H1 (cell line): ENCODE results near the gene ITGB4. TPM values are rescaled to one million over a fixed set of nuclear protein-coding genes. Genes with fewer than 3 reads are reported as not detected.

Source experiments
- CTCF ChIA-PET: fragments of 300-600 bp; sonication (Branson Sonifier 250); formaldehyde crosslinking; loops from one replicate; lab custom pipeline; 2021; ENCODE audit not compliant: partially characterized antibody; lab: Charles Lee
- POLR2A ChIA-PET: fragments of 300-600 bp; sonication (Branson Sonifier 250); formaldehyde crosslinking; loops from one replicate; lab custom pipeline; 2021; ENCODE audit warnings: inconsistent platforms; ENCODE audit not compliant: partially characterized antibody; lab: Charles Lee
- DNase-seq, 2 experiments: peaks; one replicate each; pipeline versions ENCODE4 v3.0.0 to v3.0.0-alpha.2; 2010 to 2022; ENCODE audit warnings: low spot score in 2 of 2, low read depth in 1 of 2, mixed read lengths in 1 of 2
- FAIRE-seq: peaks from 2 replicates; lab custom pipeline; 2011; peaks lifted over from hg19 to GRCh38; lab: Jason Lieb, UNC
- H2AFZ ChIP-seq: 2 replicates; pipeline ENCODE4 v1.8.1; 2012; ENCODE audit warnings: low read length, inconsistent platforms
- H2AK5ac ChIP-seq: 2 replicates; pipeline ENCODE4 v1.6.1; 2013; ENCODE audit warnings: low read depth, low read length
- H2BK120ac ChIP-seq: replicated peaks from 2 replicates; pipeline ENCODE3; 2013; ENCODE audit warnings: low read depth, low read length, inconsistent platforms
- H2BK12ac ChIP-seq: 2 replicates; pipeline ENCODE4 v1.6.1; 2013; ENCODE audit warnings: low read depth, low read length
- H2BK15ac ChIP-seq: 2 replicates; pipeline ENCODE4 v1.6.1; 2013; ENCODE audit warnings: low read length
- H2BK20ac ChIP-seq: 2 replicates; pipeline ENCODE4 v1.6.1; 2013; ENCODE audit warnings: low read length
- H2BK5ac ChIP-seq: 2 replicates; pipeline ENCODE4 v1.6.1; 2013; ENCODE audit warnings: low read depth, low read length
- H3K14ac ChIP-seq: 2 replicates; pipeline ENCODE4 v1.6.1; 2013; ENCODE audit warnings: inconsistent platforms; ENCODE audit not compliant: insufficient read length
- H3K18ac ChIP-seq: 2 replicates; pipeline ENCODE4 v1.6.1; 2013; ENCODE audit warnings: low read length; ENCODE audit errors: extremely low read depth
- H3K23ac ChIP-seq: 2 replicates; pipeline ENCODE4 v1.6.1; 2013; ENCODE audit warnings: inconsistent platforms; ENCODE audit not compliant: insufficient read length
- H3K23me2 ChIP-seq: 2 replicates; pipeline ENCODE4 v1.6.1; 2013; ENCODE audit warnings: low read depth, low read length
- H3K27ac ChIP-seq: 2 replicates; pipeline ENCODE4 v1.6.1; 2011; ENCODE audit warnings: low read depth, low read length, inconsistent platforms
- H3K27me3 ChIP-seq, 4 experiments: replicated peaks in 1 of 4; 1 replicate in 1 of 4; 2 replicates in 3 of 4; pipeline versions ENCODE4 v1.6.1 to v1.8.1; 2011 to 2013; ENCODE audit warnings: low read length in 3 of 4, mild to moderate bottlenecking in 3 of 4, inconsistent platforms in 2 of 4, mixed read lengths in 2 of 4, moderate library complexity in 1 of 4; ENCODE audit not compliant: control insufficient read depth in 3 of 4, insufficient read depth in 3 of 4; ENCODE audit errors: extremely low read depth in 1 of 4
- H3K36me3 ChIP-seq, 4 experiments: 2 replicates each; pipeline versions ENCODE4 v1.6.1 to v1.8.1; 2011 to 2013; ENCODE audit warnings: mild to moderate bottlenecking in 4 of 4, low read length in 3 of 4, moderate library complexity in 2 of 4, control low read depth in 1 of 4, inconsistent platforms in 1 of 4; ENCODE audit not compliant: insufficient read depth in 4 of 4, control insufficient read depth in 2 of 4
- H3K4ac ChIP-seq: replicated peaks from 2 replicates; pipeline ENCODE3; 2013; ENCODE audit warnings: low read length, low read depth, mixed read lengths, inconsistent platforms; ENCODE audit not compliant: insufficient read length
- H3K4me1 ChIP-seq, 4 experiments: replicated peaks in 1 of 4; 1 replicate in 1 of 4; 2 replicates in 3 of 4; pipeline versions ENCODE4 v1.6.1 to v1.8.1; 2011 to 2013; ENCODE audit warnings: low read length in 3 of 4, inconsistent platforms in 2 of 4, mixed read lengths in 1 of 4; ENCODE audit not compliant: insufficient read depth in 4 of 4, control insufficient read depth in 3 of 4
- H3K4me2 ChIP-seq, 2 experiments: 2 replicates each; pipeline versions ENCODE4 v1.6.1 to v1.8.1; 2011 to 2013; ENCODE audit warnings: low read depth in 2 of 2, low read length in 2 of 2, control low read depth in 1 of 2, inconsistent platforms in 1 of 2, mild to moderate bottlenecking in 1 of 2; ENCODE audit not compliant: insufficient read depth in 1 of 2
- H3K4me3 ChIP-seq, 4 experiments: fragments of 200-600, 300-600 bp in 1 of 4; sonication (generic), shearing (Covaris generic), sonication (Bioruptor Twin) in 1 of 4; 2 replicates each; pipeline versions ENCODE4 v1.5.1 to v1.8.1; 2011 to 2016; ENCODE audit warnings: low read length in 4 of 4, low read depth in 3 of 4, control low read depth in 2 of 4, inconsistent platforms in 2 of 4, mild to moderate bottlenecking in 2 of 4, mixed read lengths in 1 of 4, moderate library complexity in 1 of 4; ENCODE audit not compliant: insufficient read depth in 2 of 4; ENCODE audit errors: extremely low read depth in 1 of 4
- H3K56ac ChIP-seq: replicated peaks from 2 replicates; pipeline ENCODE3; 2013; ENCODE audit warnings: low read depth, mild to moderate bottlenecking, mixed read lengths, low read length, inconsistent platforms; ENCODE audit not compliant: insufficient read length
- H3K79me1 ChIP-seq: 2 replicates; pipeline ENCODE4 v1.6.1; 2013; ENCODE audit warnings: low read depth, low read length, control low read depth
- H3K79me2 ChIP-seq, 2 experiments: 2 replicates each; pipeline versions ENCODE4 v1.6.1 to v1.8.1; 2012 to 2013; ENCODE audit warnings: low read length in 2 of 2, mild to moderate bottlenecking in 2 of 2, inconsistent platforms in 1 of 2; ENCODE audit not compliant: insufficient read depth in 2 of 2, control insufficient read depth in 1 of 2
- H3K9ac ChIP-seq, 4 experiments: replicated peaks in 1 of 4; 1 replicate in 1 of 4; 2 replicates in 3 of 4; pipeline versions ENCODE4 v1.6.1 to v1.8.1; 2011 to 2013; ENCODE audit warnings: low read depth in 3 of 4, low read length in 3 of 4, control low read depth in 2 of 4, mild to moderate bottlenecking in 2 of 4, moderate library complexity in 2 of 4, inconsistent platforms in 1 of 4; ENCODE audit errors: extremely low read depth in 1 of 4
- H3K9me3 ChIP-seq, 2 experiments: 2 replicates each; pipeline versions ENCODE4 v1.6.1 to v1.8.1; 2012 to 2013; ENCODE audit warnings: mild to moderate bottlenecking in 2 of 2, moderate library complexity in 2 of 2, control low read depth in 1 of 2, inconsistent platforms in 1 of 2, low read depth in 1 of 2, low read length in 1 of 2, mixed read lengths in 1 of 2; ENCODE audit not compliant: insufficient read depth in 2 of 2
- H4K20me1 ChIP-seq, 2 experiments: replicated peaks in 1 of 2; 2 replicates each; pipeline versions ENCODE3 to v1.8.1; 2011 to 2013; ENCODE audit warnings: inconsistent platforms in 2 of 2, low read length in 2 of 2, mild to moderate bottlenecking in 1 of 2; ENCODE audit not compliant: insufficient read depth in 2 of 2, control insufficient read depth in 1 of 2
- H4K5ac ChIP-seq: 2 replicates; pipeline ENCODE4 v1.6.1; 2013; ENCODE audit warnings: low read length, low read depth, mixed read lengths, inconsistent platforms; ENCODE audit not compliant: insufficient read length
- H4K8ac ChIP-seq: 2 replicates; pipeline ENCODE4 v1.8.0; 2013; ENCODE audit warnings: mild to moderate bottlenecking, moderate library complexity, low read length, inconsistent platforms; ENCODE audit not compliant: insufficient read depth; ENCODE audit errors: extremely low read depth
- H4K91ac ChIP-seq: replicated peaks from 2 replicates; pipeline ENCODE3; 2013; ENCODE audit warnings: low read length, mixed read lengths, inconsistent platforms; ENCODE audit not compliant: insufficient read length
- ASH2L ChIP-seq: fragments of 200-600, 300-600 bp; sonication (generic); IDR thresholded peaks from one replicate; pipeline ENCODE4 v1.7.1; 2017; ENCODE audit warnings: low read length
- BCL11A ChIP-seq, 2 experiments: IDR thresholded peaks; one replicate each; pipeline ENCODE4 v1.6.1; 2011; ENCODE audit warnings: low read depth in 2 of 2, low read length in 2 of 2, mild to moderate bottlenecking in 2 of 2
- CHD1 ChIP-seq: IDR thresholded peaks from 2 replicates; pipeline ENCODE4 v1.6.1; 2012; ENCODE audit warnings: low read depth, low read length, improper control_type of control experiment
- E2F6 ChIP-seq: IDR thresholded peaks from 2 replicates; pipeline ENCODE4 v1.6.1; 2012; ENCODE audit warnings: inconsistent platforms
- JUND ChIP-seq: IDR thresholded peaks from 2 replicates; pipeline ENCODE4 v1.6.1; 2011; ENCODE audit warnings: mild to moderate bottlenecking, improper control_type of control experiment, low read length
- KDM4A ChIP-seq: IDR thresholded peaks from one replicate; pipeline ENCODE4 v1.7.1; 2012; ENCODE audit warnings: low read depth, mild to moderate bottlenecking, moderate library complexity, low read length, inconsistent platforms; ENCODE audit not compliant: severe bottlenecking
- NRF1 ChIP-seq: IDR thresholded peaks from 2 replicates; pipeline ENCODE4 v1.6.1; 2011; ENCODE audit warnings: mild to moderate bottlenecking, low read depth, low read length, improper control_type of control experiment
- RBBP5 ChIP-seq: IDR thresholded peaks from 2 replicates; pipeline ENCODE4 v1.7.1; 2012; ENCODE audit warnings: low read depth, mild to moderate bottlenecking, inconsistent platforms, low read length, moderate library complexity, borderline replicate concordance
- RFX5 ChIP-seq: IDR thresholded peaks from 2 replicates; pipeline ENCODE4 v1.6.1; 2011; ENCODE audit warnings: low read depth, low read length, improper control_type of control experiment, borderline replicate concordance
- SP2 ChIP-seq: IDR thresholded peaks from 2 replicates; pipeline ENCODE4 v1.6.1; 2012; ENCODE audit warnings: mild to moderate bottlenecking, low read length, inconsistent platforms
- SP4 ChIP-seq: IDR thresholded peaks from 2 replicates; pipeline ENCODE4 v1.6.1; 2012; ENCODE audit warnings: low read length, inconsistent platforms
- SRF ChIP-seq: IDR thresholded peaks from 2 replicates; pipeline ENCODE4 v1.6.1; 2011; ENCODE audit warnings: mild to moderate bottlenecking, low read depth, low read length, moderate library complexity
- TEAD4 ChIP-seq: IDR thresholded peaks from 2 replicates; pipeline ENCODE4 v1.6.1; 2012; ENCODE audit warnings: low read depth, low read length, inconsistent platforms, mixed read lengths
- WGBS, 2 experiments: shearing (Covaris generic) in 1 of 2; methylation state at CpG; one replicate each; pipeline versions ENCODE4 v1.1.6 to v1.1.7; 2013 to 2015; ENCODE audit warnings: low lambda C conversion rate in 2 of 2, mixed read lengths in 2 of 2, inconsistent platforms in 1 of 2, low coverage in 1 of 2, missing lambda C conversion rate in 1 of 2; ENCODE audit not compliant: insufficient replicate concordance in 2 of 2, insufficient coverage in 1 of 2, insufficient read length in 1 of 2; ENCODE audit errors: extremely low coverage in 1 of 2, missing lambda C conversion rate in 1 of 2; 5-methylcytosine and 5-hydroxymethylcytosine counted together
- polyA plus RNA-seq, 7 experiments: library from polyadenylated mRNA; depleted of rRNA in 3 of 7; stranded (reverse) in 5 of 7; unstranded in 2 of 7; fragments of >200 nt in 5 of 7; fragments of 200-250 nt in 2 of 7; gene quantifications; 1 replicate in 5 of 7; 2 replicates in 1 of 7; 4 replicates in 1 of 7; pipeline versions ENCODE4 v1.2.1 to v1.2.3, GENCODE V29; 2011 to 2013; ENCODE audit warnings: missing spikeins in 2 of 7, mixed read lengths in 2 of 7
- total RNA-seq: library from RNA; stranded (reverse); fragmentation: NEBNext Ultra II Directional; extraction: Animal tissue kit (Norgen Biotek cat#: 25700); gene quantifications from 2 replicates; pipeline ENCODE4 v1.2.1, GENCODE V29; 2021

ITGB4 gene
- total and polyA plus RNA-seq, 2 of the 8 experiments (the other 6 are each of a cell fraction or from before 2014, with no cell fraction given), result 5.2 to 5.6 TPM

- H3K4me3 ChIP-seq, result no peak overlapping the region
- no peak overlapping the region for H3K23ac ChIP-seq
- ChIA-PET POLR2A (interaction anchor here (0.8 to 1.1 kb wide), 2 partner anchors 15 to 92 kb away, joined by 3 to 4 read pairs; no protein-coding TSS in a partner anchor), CTCF (interaction anchor here (0.6 to 5.3 kb wide), 13 partner anchors 12 to 139 kb away, joined by 3 to 35 read pairs (median 5); no protein-coding TSS in a partner anchor)
- no peak overlapping the region for H3K56ac ChIP-seq
- H4K8ac ChIP-seq, result no peak overlapping the region
- no peak overlapping the region for H4K91ac ChIP-seq
- no peak overlapping the region for H2BK12ac ChIP-seq
- no peak overlapping the region for H2BK15ac ChIP-seq
- 90% methylated on average over 11 of the region's 11 CpGs; no CpG with 5 or more reads in 1 of the 2 experiments for WGBS, 2 experiments
- peaks cover 2% of the 10 kb centered on the region; the same call in 1 of the 2 replicates for H3K23me2 ChIP-seq
- H3K27ac ChIP-seq, result no peak overlapping the region
- FAIRE-seq (no peak), DNase-seq (no peak)
- no peak overlapping the region for H3K14ac ChIP-seq
- H3K9me3 ChIP-seq, result no peaks in the 10 kb centered on the region
- 0 out of 7 replicates have a peak overlapping the region, but pooled peaks of 1 of the 4 experiments have one; percentile 17 for H3K9ac ChIP-seq
- H4K20me1 ChIP-seq, result peaks cover 15 to 20% of the 10 kb centered on the region in 2 experiments
- H3K36me3 ChIP-seq, result no peaks in the 10 kb centered on the region; a peak in 1 of 8 replicates
- H2AFZ ChIP-seq, result no peak overlapping the region
- no peaks in the 10 kb centered on the region for H3K27me3 ChIP-seq
- H2AK5ac ChIP-seq, result no peak overlapping the region
- no peak overlapping the region; the same call in 1 of the 2 replicates for H2BK5ac ChIP-seq
- H4K5ac ChIP-seq, result no peak overlapping the region
- H3K18ac ChIP-seq, result no peak overlapping the region
- H3K79me2 ChIP-seq, result peaks cover 0 to 79% of the 10 kb centered on the region in 2 experiments; a peak in 3 of 4 replicates
- H3K4me1 ChIP-seq, result peaks cover 0 to 8% (median 2%) of the 10 kb centered on the region in 4 experiments; a peak in 6 of 7 replicates
- H3K4ac ChIP-seq, result no peak overlapping the region
- H3K79me1 ChIP-seq, result peaks cover 24% of the 10 kb centered on the region
- H3K4me2 ChIP-seq, result no peak overlapping the region
- no peak overlapping the region for H2BK20ac ChIP-seq
- H2BK120ac ChIP-seq, result no peak overlapping the region
- TF ChIP-seq RBBP5, result no peak
- no peak for TF ChIP-seq TEAD4
- no peak for TF ChIP-seq SP2
- TF ChIP-seq JUND, result no peak
- TF ChIP-seq E2F6, result no peak
- no peak for TF ChIP-seq NRF1
- TF ChIP-seq ASH2L, result no peak
- TF ChIP-seq SRF, result no peak
- TF ChIP-seq BCL11A (IDR thresholded peaks at IDR 0.05; ENCODE audit: low read depth in 2 of 2, low read length in 2 of 2), result no peak
- TF ChIP-seq RFX5, result no peak
- no peak for TF ChIP-seq SP4
- no peak for TF ChIP-seq KDM4A
- no peak for TF ChIP-seq CHD1
Observed at GRCh38 chr17:75688209-75688825, 32.9 kb upstream of the ITGB4 start.
